Fibroblast of pulmonary artery (primary cell): Measurements from ENCODE around the gene IL27RA.

Experiments
- DNase-seq: peaks from one replicate; pipeline ENCODE4 v3.0.0-alpha.2; 2010; ENCODE audit warnings: low read depth
- H3K4me3 ChIP-seq: replicated peaks from 2 replicates; pipeline ENCODE4 v1.5.1; 2011; ENCODE audit warnings: low read depth, mild to moderate bottlenecking, control low read depth, low read length, moderate library complexity
- CTCF ChIP-seq: IDR thresholded peaks from 2 replicates; pipeline ENCODE4 v1.5.1; 2011; ENCODE audit warnings: mild to moderate bottlenecking, control low read depth, low read length, inconsistent platforms; ENCODE audit errors: missing control alignments

IL27RA gene

DNA sequence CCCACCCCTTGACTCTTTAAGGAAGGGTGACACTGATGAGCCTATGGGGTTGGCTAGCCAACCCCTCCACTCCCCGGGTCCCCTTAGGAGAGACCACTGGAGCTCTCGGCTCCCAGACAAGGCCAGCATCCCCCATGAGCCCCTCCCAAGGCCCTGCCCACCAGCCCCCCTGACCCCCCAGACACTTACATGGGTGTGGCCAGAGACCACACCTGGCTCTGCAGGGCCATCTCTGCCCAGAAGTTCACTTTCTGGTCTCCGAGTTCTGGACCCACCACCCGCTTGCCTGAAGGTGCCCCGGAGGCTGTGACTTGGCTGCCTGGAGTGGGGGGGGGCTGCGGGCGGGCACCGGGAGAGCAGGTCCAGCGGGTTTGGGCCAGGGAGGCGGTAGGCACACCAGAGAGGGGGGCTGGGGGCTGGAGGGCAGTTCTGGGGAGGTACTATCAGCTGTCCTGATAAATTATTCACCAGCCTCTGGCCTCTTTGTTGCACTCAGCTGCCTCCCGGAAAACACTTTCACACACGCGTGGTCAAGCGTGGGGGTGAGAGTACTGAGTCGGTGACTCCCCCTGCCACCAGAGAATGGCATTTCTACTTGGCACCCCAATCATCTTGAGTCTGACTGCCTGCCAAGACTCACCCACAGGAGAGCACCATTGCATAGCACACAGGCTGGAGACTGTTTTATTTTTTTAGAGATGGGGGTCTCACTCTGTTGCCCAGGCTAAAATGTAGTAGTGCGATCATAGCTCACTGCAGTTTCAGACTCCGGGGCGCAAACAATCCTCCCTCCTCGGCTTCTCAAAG, 30.4 kb downstream of the IL27RA start, which contains the start of gene PALM3:
TSS of gene PALM3 (minus strand) at position 326 of the 807 bp plus-strand sequence. CDS start at position 230, 96 bp downstream.
- TF ChIP-seq CTCF, result no peak
- no peak within 1 kb of the TSS for H3K4me3 ChIP-seq
- no peak for DNase-seq

GRCh38 chr19:14062558-14062855, 30.9 kb downstream of the IL27RA start:
- H3K4me3 ChIP-seq, result no peak overlapping the region
- no peak for DNase-seq
- no peak for TF ChIP-seq CTCF

- no peak for DNase-seq
- TF ChIP-seq CTCF, result no peak
- H3K4me3 ChIP-seq, result no peak overlapping the region
Observed at GRCh38 chr19:14063105-14063504, 31.5 kb downstream of the IL27RA start.

GRCh38 chr19:14066134-14066533, 34.6 kb downstream of the IL27RA start:
- no peak for TF ChIP-seq CTCF
- DNase-seq, result no peak
- no peak overlapping the region for H3K4me3 ChIP-seq

GRCh38 chr19:14070268-14071050, 38.9 kb downstream of the IL27RA start:
- TF ChIP-seq CTCF, result no peak
- DNase-seq, result no peak
- H3K4me3 ChIP-seq, result no peak overlapping the region

DNA sequence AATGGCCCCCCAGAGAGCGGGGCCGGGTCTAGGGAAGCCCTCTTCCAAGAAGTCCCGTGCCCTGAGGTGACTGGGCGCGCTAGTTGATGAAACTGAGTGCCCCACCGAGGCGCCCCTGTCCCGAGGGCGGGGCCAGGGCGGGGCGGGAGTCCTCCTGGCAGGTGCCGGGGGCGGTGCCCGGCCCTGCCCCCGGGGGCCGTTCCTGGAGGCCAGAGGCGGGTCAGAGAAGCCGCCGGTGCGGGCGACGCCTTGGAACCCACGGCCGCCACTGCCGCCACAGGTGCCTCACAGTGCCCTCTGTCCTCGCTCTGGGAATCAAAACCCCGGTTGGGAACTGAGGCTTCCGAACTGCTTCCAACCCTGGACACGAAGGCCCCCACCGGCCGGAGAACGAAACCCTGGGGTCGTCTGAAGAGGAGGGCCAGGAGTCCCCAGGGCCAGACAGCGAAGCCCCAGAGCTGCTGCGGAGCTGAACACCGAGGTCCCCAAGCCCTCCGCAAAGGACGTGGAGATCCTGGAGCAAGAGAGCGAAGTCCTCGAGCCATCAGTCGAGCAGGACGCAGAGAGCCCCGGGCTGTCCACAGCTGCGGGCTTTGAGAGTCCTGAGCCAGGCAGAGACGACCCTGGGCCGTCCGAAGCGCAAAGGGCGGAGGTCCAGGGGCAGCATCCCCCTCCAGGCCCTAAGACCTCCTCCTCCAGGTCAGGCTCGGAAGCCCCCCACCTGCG, 41.1 kb downstream of the IL27RA start, which contains the start of gene MISP3:
TSS of gene MISP3 (plus strand) at position 252 of the 726 bp plus-strand sequence. CDS start 524 bp downstream, outside the sequence.
- no peak for DNase-seq
- H3K4me3 ChIP-seq, result peak within 1 kb of the TSS; percentile 60
- no peak for TF ChIP-seq CTCF
